Measurements from ENCODE around the gene INKA2. TPM values are rescaled to one million over a fixed set of nuclear protein-coding genes. Genes with fewer than 3 reads are reported as not detected.

The INKA2 gene
- total RNA-seq, 1 experiment from 2014 or later: 12.3 TPM

- Mint-ChIP-seq H3K27ac (no peak overlapping the region), H3K4me1 (peaks cover 14 to 15% of the 10 kb centered on the region in 2 experiments), H3K9me3 (no peaks in the 10 kb centered on the region), H3K36me3 (ENCODE audit: insufficient read depth in 1 of 3, low read depth in 3 of 3) (no peaks in the 10 kb centered on the region), H3K4me3 (no peak overlapping the region), H3K27me3 (ENCODE audit: low read depth) (peaks cover 2% of the 10 kb centered on the region; the same call in 1 of the 2 replicates)
- Histone ChIP-seq H4K8ac (replicated peaks; ENCODE audit: insufficient read length, low read depth, low read length) (no peak overlapping the region), H2BK20ac (ENCODE audit: low read depth, low read length, poor library complexity, severe bottlenecking) (no peak overlapping the region), H2BK12ac (ENCODE audit: insufficient read length, low read depth, low read length) (no peak overlapping the region), H3K14ac (ENCODE audit: insufficient read depth, low read length) (no peak overlapping the region), H2AFZ (ENCODE audit: low read length) (no peak overlapping the region), H3K56ac (ENCODE audit: insufficient read length, low read depth, low read length) (no peak overlapping the region), H2AK5ac (ENCODE audit: insufficient read length, low read length) (no peak overlapping the region), H3K79me1 (ENCODE audit: insufficient read depth, low read depth, low read length, poor library complexity, severe bottlenecking) (peaks cover under 1% of the 10 kb centered on the region), H3K4ac (ENCODE audit: low read depth, low read length) (no peak overlapping the region), H3K4me1 (ENCODE audit: insufficient read depth, low read length) (peaks cover 20% of the 10 kb centered on the region), H3K18ac (ENCODE audit: insufficient read length, low read depth, low read length) (no peak overlapping the region), H4K20me1 (ENCODE audit: control insufficient read depth, insufficient read depth, insufficient read length) (no peaks in the 10 kb centered on the region), H3K23me2 (ENCODE audit: insufficient read length, low read depth, low read length, poor library complexity, severe bottlenecking) (peaks cover 17% of the 10 kb centered on the region), H3K4me2 (ENCODE audit: insufficient read depth, insufficient read length, low read length) (no peak overlapping the region), H2BK15ac (ENCODE audit: low read depth, low read length) (no peak overlapping the region), H4K91ac (ENCODE audit: insufficient read length, low read depth, low read length) (no peak overlapping the region), H3K79me2 (ENCODE audit: insufficient read depth, low read length) (no peaks in the 10 kb centered on the region; the same call in 1 of the 2 replicates), H3K23ac (ENCODE audit: insufficient read length, low read depth, low read length) (no peak overlapping the region), H4K5ac (ENCODE audit: insufficient read length, low read depth, low read length) (no peak overlapping the region), H3T11ph (ENCODE audit: low read length) (no peak overlapping the region), H2BK5ac (ENCODE audit: insufficient read length, low read length) (no peak overlapping the region), H3K27me3 (ENCODE audit: insufficient read depth, low read length) (no peaks in the 10 kb centered on the region), H2BK120ac (ENCODE audit: low read depth, low read length, poor library complexity, severe bottlenecking) (no peak overlapping the region), H3K9me3 (ENCODE audit: control insufficient read depth, low read depth, low read length) (no peaks in the 10 kb centered on the region), H3K9ac (ENCODE audit: extremely low read depth, insufficient read length, low read length) (no peak overlapping the region), H3K27ac (ENCODE audit: insufficient read length, low read depth, low read length) (no peak overlapping the region)
- no peak for TF ChIP-seq CTCF (conservative IDR thresholded peaks at IDR 0.05)
- DNase-seq: no peak
- WGBS (ENCODE audit: extremely low coverage, insufficient read length, low lambda C conversion rate): no CpG with 5 or more reads among the region's 3 CpGs
Observed at GRCh38 chr1:111734856-111735255, 4.3 kb downstream of the INKA2 start.
